Spleen (tissue), 11 donors: Measurements from ENCODE around the gene CD69. TPM values are rescaled to one million over a fixed set of nuclear protein-coding genes. Genes with fewer than 3 reads are reported as not detected.

ENCODE experiments used
- DNase-seq: peaks from one replicate; pipeline ENCODE4 v3.0.0-alpha.2; 2020
- H3K27ac ChIP-seq, 8 donors: fragments of 200-600 bp; sonication (generic) in 7 of 8; 1 replicate in 4 of 8; 2 replicates in 4 of 8; pipeline versions ENCODE4 v1.5.0 to v1.8.0; 2016 to 2021; ENCODE audit warnings: inconsistent platforms in 4 of 8, mild to moderate bottlenecking in 4 of 8, moderate library complexity in 1 of 8
- H3K27me3 ChIP-seq, 7 donors: fragments of 200-600 bp; sonication (generic) in 6 of 7; replicated peaks in 1 of 7; 1 replicate in 4 of 7; 2 replicates in 3 of 7; pipeline versions ENCODE4 v1.5.0 to v1.8.0; 2016 to 2021; ENCODE audit warnings: inconsistent platforms in 3 of 7, mild to moderate bottlenecking in 1 of 7
- H3K36me3 ChIP-seq, 6 donors: fragments of 200-600 bp; sonication (generic) in 5 of 6; 1 replicate in 4 of 6; 2 replicates in 2 of 6; pipeline versions ENCODE4 v1.5.0 to v1.8.0; 2016 to 2021; ENCODE audit warnings: inconsistent platforms in 2 of 6
- H3K4me1 ChIP-seq, 6 donors: fragments of 200-600 bp; sonication (generic) in 5 of 6; 1 replicate in 3 of 6; 2 replicates in 3 of 6; pipeline versions ENCODE4 v1.5.0 to v1.8.0; 2016 to 2021; ENCODE audit warnings: inconsistent platforms in 3 of 6
- H3K4me3 ChIP-seq, 8 donors: fragments of 200-600 bp; sonication (generic) in 7 of 8; 1 replicate in 4 of 8; 2 replicates in 4 of 8; pipeline versions ENCODE4 v1.5.0 to v1.8.0; 2016 to 2021; ENCODE audit warnings: inconsistent platforms in 4 of 8, mild to moderate bottlenecking in 4 of 8, moderate library complexity in 2 of 8
- H3K9me3 ChIP-seq, 8 donors: fragments of 200-600 bp; sonication (generic) in 7 of 8; 1 replicate in 4 of 8; 2 replicates in 4 of 8; pipeline versions ENCODE4 v1.5.0 to v1.8.0; 2016 to 2021; ENCODE audit warnings: inconsistent platforms in 4 of 8
- CTCF ChIP-seq, 11 experiments: fragments of 200-600 bp in 7 of 11; fragments of 450-650 bp in 4 of 11; sonication (generic) in 4 of 11; IDR thresholded peaks in 8 of 11; conservative IDR thresholded peaks in 3 of 11; 1 replicate in 7 of 11; 2 replicates in 4 of 11; pipeline versions ENCODE4 v1.4.0 to v1.8.0; 2016 to 2021; ENCODE audit warnings: antibody characterized with exemption in 11 of 11, inconsistent platforms in 4 of 11, mild to moderate bottlenecking in 1 of 11
- POLR2A ChIP-seq, 3 donors: fragments of 450-650 bp; IDR thresholded peaks; one replicate each; pipeline ENCODE4 v1.5.1; 2017; ENCODE audit warnings: antibody characterized with exemption in 3 of 3, mild to moderate bottlenecking in 1 of 3
- POLR2AphosphoS5 ChIP-seq, 3 donors: sonication (generic); formaldehyde crosslinking; IDR thresholded peaks; one replicate each; pipeline ENCODE4 v1.5.1; 2017; ENCODE audit warnings: antibody characterized with exemption in 3 of 3
- WGBS, 5 donors: extraction: QIAGEN DNeasy Blood & Tissue Kit in 3 of 5; methylation state at CpG; one replicate each; pipeline versions ENCODE4 v1.1.5 to v1.1.7; 2013 to 2018; 5-methylcytosine and 5-hydroxymethylcytosine counted together
- intact Hi-C: fragments of 100-400 bp; cut with DNase I; formaldehyde crosslinking; loops from one replicate; pipeline ENCODE4 v1.15.0; 2023; ENCODE audit warnings: low total_unique reads
- polyA plus RNA-seq, 3 donors: library from polyadenylated mRNA; stranded (reverse); fragments of 200-250 nt; gene quantifications; one replicate each; pipeline ENCODE4 v1.2.1, GENCODE V29; 2013
- total RNA-seq, 7 donors: library from RNA; depleted of rRNA in 3 of 7; stranded (reverse); fragments of >200 nt in 3 of 7; fragmentation: NEBNext Ultra II Directional in 4 of 7; extraction: Animal tissue kit (Norgen Biotek cat#: 25700) in 4 of 7; gene quantifications; one replicate each; pipeline versions ENCODE4 v1.1.0 to v1.2.1, GENCODE V29; 2016 to 2021
- donor health status: healthy with polysubstance abuse.
- donor health status: DM: no; HTN: no; CAD: no; lungs with moderate emphysema.
- donor health status: DM: no; HTN: no; CAD: no.
- donor health status: Bipolar disorder and iron deficiency.
- donor health status: healthy.
- donor health status: DM: no; HTN: no; CAD: no.
- donor health status: DM: yes; HTN: yes; CAD: no.

Gene CD69
- total and polyA plus RNA-seq, 10 donors: 29.5 to 123 (median 62.1) TPM

- 52 to 64% (median 54%) methylated on average over 8 of the region's 8 CpGs for WGBS, 5 donors
- intact Hi-C loops: no loop called here
- Histone ChIP-seq H3K4me1 (peaks cover 13 to 71% (median 37%) of the 10 kb centered on the region in 6 donors), H3K4me3 (peak within 1 kb of the TSS in 3 of 8 donors; percentile 3 to 43 (median 8)), H3K9me3 (no peaks in the 10 kb centered on the region), H3K36me3 (no peaks in the 10 kb centered on the region), H3K27me3 (no peaks in the 10 kb centered on the region), H3K27ac (peak within 1 kb of the TSS; percentile 22 to 87 (median 80))
- no peak for DNase-seq
- TF ChIP-seq POLR2A (IDR thresholded peaks at IDR 0.05): no peak
- TF ChIP-seq POLR2AphosphoS5 (IDR thresholded peaks at IDR 0.05): no peak
- no peak for TF ChIP-seq CTCF (IDR thresholded peaks at IDR 0.05 in 8 of 11, conservative IDR thresholded peaks at IDR 0.05 in 3 of 11)
Observed at GRCh38 chr12:9732921-9733461, 27.7 kb downstream of the CD69 start, which contains the start of gene CLECL1. TSS of gene CLECL1 (minus strand) at chr12:9733097.

DNA sequence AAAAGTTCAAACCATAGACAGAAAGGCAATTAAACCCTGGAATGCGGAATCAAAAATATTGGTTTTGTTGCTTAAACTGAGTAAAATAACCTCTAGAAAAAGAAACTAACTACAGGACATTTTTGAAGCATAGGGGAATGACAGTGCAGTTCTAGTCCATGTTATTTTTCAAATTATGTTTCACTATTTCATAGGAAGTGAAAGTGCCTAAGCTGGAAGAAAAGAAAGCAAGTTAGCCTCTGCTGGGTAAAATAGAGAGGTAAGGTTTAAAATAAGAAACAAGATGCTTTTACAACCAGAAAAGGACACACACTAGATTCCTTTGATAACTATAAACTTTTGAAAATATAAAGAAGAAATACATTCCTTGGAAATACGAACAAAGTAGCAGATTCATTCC is 28.9 kb downstream of the CD69 start:
- H3K27me3 ChIP-seq: no peaks in the 10 kb centered on the region
- no peaks in the 10 kb centered on the region for H3K36me3 ChIP-seq
- intact Hi-C loops: no loop called here
- 52 to 63% (median 55%) methylated on average over 2 of the region's 2 CpGs for WGBS, 5 donors
- H3K27ac ChIP-seq: peak overlapping the region; percentile 22 to 87 (median 80)
- TF ChIP-seq POLR2AphosphoS5 (IDR thresholded peaks at IDR 0.05) (no peak), CTCF (IDR thresholded peaks at IDR 0.05 in 8 of 11, conservative IDR thresholded peaks at IDR 0.05 in 3 of 11) (no peak), POLR2A (IDR thresholded peaks at IDR 0.05) (no peak)
- H3K4me3 ChIP-seq: peak overlapping the region in 2 of 8 donors; percentile 8 to 43
- no peak for DNase-seq
- no peaks in the 10 kb centered on the region for H3K9me3 ChIP-seq
- peaks cover under 1 to 59% (median 25%) of the 10 kb centered on the region in 6 donors for H3K4me1 ChIP-seq

DNA sequence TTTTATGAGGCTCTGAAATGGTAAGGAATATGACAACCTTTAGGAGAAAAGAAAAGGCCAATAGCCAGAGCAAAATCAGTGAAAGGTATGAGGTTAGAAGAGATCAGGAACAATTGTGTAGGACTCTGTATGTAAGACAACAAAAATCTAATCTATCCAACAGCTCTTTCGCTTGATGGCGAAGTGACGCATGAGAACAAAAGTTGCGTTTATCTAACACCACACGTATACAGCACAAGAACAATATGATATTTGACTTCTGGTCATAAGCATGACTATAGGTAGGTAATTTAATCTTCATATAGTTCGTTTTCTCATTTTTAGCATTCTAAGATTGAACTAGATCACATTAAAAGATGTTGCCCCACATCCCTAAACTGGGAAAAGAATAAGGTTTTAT is 29.3 kb downstream of the CD69 start:
- no peaks in the 10 kb centered on the region for H3K36me3 ChIP-seq
- no peak for DNase-seq
- H3K4me3 ChIP-seq: peak overlapping the region in 2 of 8 donors; percentile 8 to 43
- H3K4me1 ChIP-seq: peaks cover 0 to 55% (median 21%) of the 10 kb centered on the region in 6 donors
- WGBS, 5 donors: 58 to 72% (median 68%) methylated on average over 6 of the region's 6 CpGs
- no peaks in the 10 kb centered on the region for H3K27me3 ChIP-seq
- peak overlapping the region; percentile 22 to 87 (median 80) for H3K27ac ChIP-seq
- intact Hi-C loops: no loop called here
- no peaks in the 10 kb centered on the region for H3K9me3 ChIP-seq
- TF ChIP-seq CTCF (IDR thresholded peaks at IDR 0.05 in 8 of 11, conservative IDR thresholded peaks at IDR 0.05 in 3 of 11) (no peak), POLR2A (IDR thresholded peaks at IDR 0.05) (no peak), POLR2AphosphoS5 (IDR thresholded peaks at IDR 0.05) (no peak)

- H3K36me3 ChIP-seq: no peaks in the 10 kb centered on the region
- intact Hi-C loops: no loop called here
- WGBS, 5 donors: 72 to 88% (median 78%) methylated on average over 6 of the region's 6 CpGs
Observed at GRCh38 chr12:9730591-9730990, 30.1 kb downstream of the CD69 start.

More at GRCh38 chr12:9730591-9730990, 30.1 kb downstream of the CD69 start:
- peak overlapping the region in 1 of 8 donors; percentile 43 for H3K4me3 ChIP-seq
- DNase-seq: no peak
- H3K4me1 ChIP-seq: peaks cover 0 to 53% (median 17%) of the 10 kb centered on the region in 6 donors
- H3K27ac ChIP-seq: peak overlapping the region; percentile 22 to 87 (median 80)
- no peaks in the 10 kb centered on the region for H3K27me3 ChIP-seq
- peak in 1 of 3 donors; percentile 30 for TF ChIP-seq POLR2AphosphoS5 (IDR thresholded peaks at IDR 0.05)
- TF ChIP-seq POLR2A (IDR thresholded peaks at IDR 0.05): no peak
- no peaks in the 10 kb centered on the region for H3K9me3 ChIP-seq
